ENCODE measurements around the gene LRMDA. TPM values are rescaled to one million over a fixed set of nuclear protein-coding genes. Genes with fewer than 3 reads are reported as not detected.

Gene LRMDA
- total and polyA plus RNA-seq, 2 of the 13 experiments (the other 11 are each of a cell fraction or from before 2014, with no cell fraction given) = 13.4 to 22.0 TPM

- no peak for TF ChIP-seq ZNF431 (CRISPR knock-in tag; IDR thresholded peaks at IDR 0.05; ENCODE audit: borderline replicate concordance, low read depth)
- no peak for TF ChIP-seq ZBED4 (CRISPR knock-in tag; IDR thresholded peaks at IDR 0.05; ENCODE audit: borderline replicate concordance)
- TF ChIP-seq ZNF264 (CRISPR knock-in tag; IDR thresholded peaks at IDR 0.05) = no peak
- no peak for TF ChIP-seq ZNF562 (CRISPR knock-in tag; IDR thresholded peaks at IDR 0.05; ENCODE audit: borderline replicate concordance)
- TF ChIP-seq HBP1 (CRISPR knock-in tag; IDR thresholded peaks at IDR 0.05; ENCODE audit: low read depth) = no peak
- no peak for TF ChIP-seq KDM2A (CRISPR knock-in tag; IDR thresholded peaks at IDR 0.05; ENCODE audit: borderline replicate concordance, low read depth)
- TF ChIP-seq ARID5B (CRISPR knock-in tag; IDR thresholded peaks at IDR 0.05) = no peak
- no peak for TF ChIP-seq LBX2 (CRISPR knock-in tag; IDR thresholded peaks at IDR 0.05; ENCODE audit: borderline replicate concordance)
- TF ChIP-seq ZKSCAN1 (IDR thresholded peaks at IDR 0.05; ENCODE audit: low read length) = no peak
- no peak for TF ChIP-seq ZMYM4 (CRISPR knock-in tag; IDR thresholded peaks at IDR 0.05)
- TF ChIP-seq E2F1 (CRISPR knock-in tag; IDR thresholded peaks at IDR 0.05) = no peak
- TF ChIP-seq ZNF776 (CRISPR knock-in tag; IDR thresholded peaks at IDR 0.05) = no peak
- DNase-seq (ENCODE audit: low spot score) (no peak), ATAC-seq (no peak), FAIRE-seq (no peak)
- Histone ChIP-seq H3K4me3 (replicated peaks in 1 of 3; ENCODE audit: insufficient read depth in 1 of 3, low read depth in 2 of 3, low read length in 3 of 3) (no peak overlapping the region), H4K20me1 (ENCODE audit: insufficient read depth, low read length) (no peaks in the 10 kb centered on the region), H3K27ac (ENCODE audit: extremely low read length, insufficient read depth, low read length) (no peak overlapping the region), H2AFZ (ENCODE audit: low read length) (no peak overlapping the region), H3K4me1 (ENCODE audit: insufficient read depth, low read length) (peaks cover 17% of the 10 kb centered on the region), H3K36me3 (replicated peaks in 1 of 2; ENCODE audit: control insufficient read depth in 1 of 2, insufficient read depth in 2 of 2, low read length in 2 of 2) (no peaks in the 10 kb centered on the region), H3K79me2 (ENCODE audit: insufficient read depth, low read length) (no peaks in the 10 kb centered on the region), H3K27me3 (ENCODE audit: control insufficient read depth in 1 of 2, insufficient read depth in 2 of 2, low read length in 2 of 2) (no peaks in the 10 kb centered on the region), H3K4me2 (ENCODE audit: low read depth, low read length) (no peak overlapping the region), H3K9me3 (ENCODE audit: low read length) (no peaks in the 10 kb centered on the region), H3K9ac (ENCODE audit: insufficient read depth, low read depth, low read length) (no peak overlapping the region)
- ChIA-PET CTCF (ENCODE audit: low intra/inter-chr PET ratio, low total read pairs) (no interaction called here), POLR2A (no interaction called here)
- in situ Hi-C loops (cut with HindIII; ENCODE audit: extremely low pct_ligation_motif_present, low pct_unique_long_range_greater_than_20kb) = no loop called here
- BruUV-seq (replicated peaks) = no TSS peak
- WGBS (ENCODE audit: low lambda C conversion rate) = 86% methylated on average over 4 of the region's 4 CpGs
- intact Hi-C loops (cut with micrococcal nuclease; ENCODE audit: unreplicated experiment) = no loop called here
Measured at GRCh38 chr10:75880031-75880775, 448.8 kb downstream of the LRMDA start.

Data from HepG2 (cell line).